AG10803 (cell line): ENCODE results near the gene CORO1A.
A peak's percentile ranks its signal among the peaks of the same experiment; 100 is the strongest.
"Not testable (repeated sequence)": the region's sequence is repeated elsewhere in the genome, so short reads cannot be mapped to it uniquely, and the experiment has no call there.

Source experiments
- DNase-seq: peaks from one replicate; pipeline ENCODE4 v3.0.0; 2010; ENCODE audit warnings: low read depth
- H3K4me3 ChIP-seq: 2 replicates; pipeline ENCODE4 v1.5.1; 2011; ENCODE audit warnings: mild to moderate bottlenecking, low read length, control low read depth

CORO1A gene

GRCh38 chr16:30199608-30200343 is 16.4 kb downstream of the CORO1A start:
- not testable (repeated sequence) for DNase-seq, H3K4me3 ChIP-seq

GRCh38 chr16:30205541-30206236 is 22.3 kb downstream of the CORO1A start:
- peak overlapping the region; percentile 46 for H3K4me3 ChIP-seq
- DNase-seq = not testable (repeated sequence)

- not testable (repeated sequence) for DNase-seq, H3K4me3 ChIP-seq
These were observed 22.9 kb downstream of the CORO1A start for GRCh38 chr16:30206252-30206651.

- not testable (repeated sequence) for DNase-seq, H3K4me3 ChIP-seq
These were observed 23.8 kb downstream of the CORO1A start for GRCh38 chr16:30207063-30207704.

GRCh38 chr16:30209032-30209431 is 25.6 kb downstream of the CORO1A start:
- H3K4me3 ChIP-seq, DNase-seq: not testable (repeated sequence)

GRCh38 chr16:30211414-30211813 is 28.0 kb downstream of the CORO1A start:
- not testable (repeated sequence) for H3K4me3 ChIP-seq, DNase-seq

- H3K4me3 ChIP-seq, DNase-seq: not testable (repeated sequence)
These were observed 33.7 kb downstream of the CORO1A start for GRCh38 chr16:30217082-30217481.
